Left lung (tissue), 10 donors: ENCODE results near the gene ERRFI1. TPM values are rescaled to one million over a fixed set of nuclear protein-coding genes. Genes with fewer than 3 reads are reported as not detected.

Source experiments
- ATAC-seq: fragments of 200-7000 bp; cut with Tn5 transposase; one replicate; pipeline ENCODE4 v1.9.1; 2020; ENCODE audit warnings: moderate library complexity
- DNase-seq, 4 donors: peaks; one replicate each; pipeline ENCODE4 v3.0.0-alpha.2; 2013 to 2020
- H3K27ac ChIP-seq, 2 donors: fragments of 200-600 bp; sonication (generic) in 1 of 2; one replicate each; pipeline versions ENCODE4 v1.5.0 to v1.8.0; 2020 to 2021
- H3K27me3 ChIP-seq, 2 donors: fragments of 200-600 bp; sonication (generic) in 1 of 2; one replicate each; pipeline versions ENCODE4 v1.5.0 to v1.8.0; 2020 to 2021
- H3K36me3 ChIP-seq, 2 donors: fragments of 200-600 bp; sonication (generic) in 1 of 2; one replicate each; pipeline versions ENCODE4 v1.5.0 to v1.8.0; 2020 to 2021
- H3K4me1 ChIP-seq, 2 donors: fragments of 200-600 bp; one replicate each; pipeline ENCODE4 v1.8.0; 2021
- H3K4me3 ChIP-seq, 2 donors: fragments of 200-600 bp; sonication (generic) in 1 of 2; one replicate each; pipeline versions ENCODE4 v1.5.0 to v1.8.0; 2020 to 2021; ENCODE audit warnings: mild to moderate bottlenecking in 1 of 2
- H3K9me3 ChIP-seq, 2 donors: fragments of 200-600 bp; sonication (generic) in 1 of 2; one replicate each; pipeline versions ENCODE4 v1.5.0 to v1.8.0; 2020 to 2021
- intact Hi-C, 2 donors: fragments of 100-400 bp; cut with DNase I; formaldehyde crosslinking; loops; one replicate each; pipeline versions ENCODE4 v1.11.2 to v1.14.2; 2022
- polyA plus RNA-seq, 6 donors: library from polyadenylated mRNA; unstranded; fragments of 120-200 nt; gene quantifications; one replicate each; pipeline ENCODE4 v1.2.1, GENCODE V29; 2013; ENCODE audit not compliant: insufficient read length in 6 of 6
- total RNA-seq, 2 donors: library from RNA; stranded (reverse); fragmentation: NEBNext Ultra II Directional; extraction: Animal tissue kit (Norgen Biotek cat#: 25700); gene quantifications; one replicate each; pipeline ENCODE4 v1.2.1, GENCODE V29; 2021
- TF ChIP-seq, protein P1 (sequence below), 2 donors: fragments of 200-600 bp; sonication (generic) in 1 of 2; IDR thresholded peaks; one replicate each; pipeline versions ENCODE4 v1.5.0 to v1.8.0; 2021; ENCODE audit warnings: antibody characterized with exemption in 2 of 2
- donor health status: DM: no; HTN: yes; CAD: no.
- donor health status: DM: no; HTN: no; CAD: no.

Gene ERRFI1
- total and polyA plus RNA-seq, 8 donors, result 60.8 to 88.8 (median 75.8) TPM

GRCh38 chr1:7992885-7993284 is 33.2 kb downstream of the ERRFI1 start:
- TF ChIP-seq, protein P1, sequence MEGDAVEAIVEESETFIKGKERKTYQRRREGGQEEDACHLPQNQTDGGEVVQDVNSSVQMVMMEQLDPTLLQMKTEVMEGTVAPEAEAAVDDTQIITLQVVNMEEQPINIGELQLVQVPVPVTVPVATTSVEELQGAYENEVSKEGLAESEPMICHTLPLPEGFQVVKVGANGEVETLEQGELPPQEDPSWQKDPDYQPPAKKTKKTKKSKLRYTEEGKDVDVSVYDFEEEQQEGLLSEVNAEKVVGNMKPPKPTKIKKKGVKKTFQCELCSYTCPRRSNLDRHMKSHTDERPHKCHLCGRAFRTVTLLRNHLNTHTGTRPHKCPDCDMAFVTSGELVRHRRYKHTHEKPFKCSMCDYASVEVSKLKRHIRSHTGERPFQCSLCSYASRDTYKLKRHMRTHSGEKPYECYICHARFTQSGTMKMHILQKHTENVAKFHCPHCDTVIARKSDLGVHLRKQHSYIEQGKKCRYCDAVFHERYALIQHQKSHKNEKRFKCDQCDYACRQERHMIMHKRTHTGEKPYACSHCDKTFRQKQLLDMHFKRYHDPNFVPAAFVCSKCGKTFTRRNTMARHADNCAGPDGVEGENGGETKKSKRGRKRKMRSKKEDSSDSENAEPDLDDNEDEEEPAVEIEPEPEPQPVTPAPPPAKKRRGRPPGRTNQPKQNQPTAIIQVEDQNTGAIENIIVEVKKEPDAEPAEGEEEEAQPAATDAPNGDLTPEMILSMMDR (IDR thresholded peaks at IDR 0.05), result no peak
- no peak for DNase-seq
- intact Hi-C loops, result no loop called here
- no peak for ATAC-seq
- Histone ChIP-seq H3K4me1 (no peaks in the 10 kb centered on the region), H3K27me3 (no peaks in the 10 kb centered on the region), H3K27ac (no peak overlapping the region), H3K4me3 (no peak overlapping the region), H3K36me3 (peaks cover 0 to 11% of the 10 kb centered on the region in 2 donors), H3K9me3 (no peaks in the 10 kb centered on the region)

GRCh38 chr1:7991504-7992440 is 34.3 kb downstream of the ERRFI1 start:
- peaks cover 0 to 22% of the 10 kb centered on the region in 2 donors for H3K36me3 ChIP-seq
- H3K4me3 ChIP-seq, result no peak overlapping the region
- DNase-seq (no peak), ATAC-seq (no peak)
- intact Hi-C loops, result no loop called here
- no peaks in the 10 kb centered on the region for H3K9me3 ChIP-seq
- TF ChIP-seq, protein P1 (IDR thresholded peaks at IDR 0.05), result no peak
- H3K27me3 ChIP-seq, result no peaks in the 10 kb centered on the region
- H3K27ac ChIP-seq, result no peak overlapping the region
- H3K4me1 ChIP-seq, result no peaks in the 10 kb centered on the region

DNA sequence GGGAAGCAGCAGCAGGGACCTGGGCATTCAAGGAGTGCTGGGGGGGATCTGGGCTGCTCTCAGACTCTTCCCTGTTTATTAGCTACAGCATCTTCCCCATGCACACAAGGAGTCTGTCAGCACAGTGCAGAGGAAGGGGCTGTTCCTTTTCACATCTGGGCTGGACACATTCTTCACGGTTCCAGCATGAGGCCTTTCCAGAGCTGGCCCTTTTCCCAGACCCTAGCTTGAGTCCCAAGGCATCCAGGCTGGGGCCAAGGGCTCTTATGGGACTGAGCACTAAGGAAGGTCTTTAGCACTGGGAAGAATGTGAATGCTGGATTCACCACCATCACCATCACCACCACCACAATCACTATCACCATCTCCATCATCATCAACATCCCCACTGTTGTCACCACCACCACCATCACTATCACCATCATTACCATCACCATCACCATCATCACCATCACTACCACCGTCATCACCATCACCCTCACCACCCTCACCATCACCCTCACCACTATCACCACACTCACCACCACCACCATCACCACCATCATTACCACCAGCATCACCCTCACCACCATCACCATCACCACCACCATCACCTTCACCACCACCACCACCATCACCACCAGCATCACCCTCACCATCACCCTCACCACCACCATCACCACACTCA is 36.2 kb downstream of the ERRFI1 start:
- Histone ChIP-seq H3K27ac (no peak overlapping the region), H3K4me3 (no peak overlapping the region), H3K4me1 (no peaks in the 10 kb centered on the region), H3K27me3 (no peaks in the 10 kb centered on the region), H3K36me3 (peaks cover 0 to 41% of the 10 kb centered on the region in 2 donors), H3K9me3 (no peaks in the 10 kb centered on the region)
- intact Hi-C loops, result loop anchor here in 1 of 2 donors (10.0 kb wide), 1 partner anchor 325 kb away; the partner anchor contains the start of gene SLC45A1
- TF ChIP-seq, protein P1 (IDR thresholded peaks at IDR 0.05), result no peak
- no peak for DNase-seq
- no peak for ATAC-seq

DNA sequence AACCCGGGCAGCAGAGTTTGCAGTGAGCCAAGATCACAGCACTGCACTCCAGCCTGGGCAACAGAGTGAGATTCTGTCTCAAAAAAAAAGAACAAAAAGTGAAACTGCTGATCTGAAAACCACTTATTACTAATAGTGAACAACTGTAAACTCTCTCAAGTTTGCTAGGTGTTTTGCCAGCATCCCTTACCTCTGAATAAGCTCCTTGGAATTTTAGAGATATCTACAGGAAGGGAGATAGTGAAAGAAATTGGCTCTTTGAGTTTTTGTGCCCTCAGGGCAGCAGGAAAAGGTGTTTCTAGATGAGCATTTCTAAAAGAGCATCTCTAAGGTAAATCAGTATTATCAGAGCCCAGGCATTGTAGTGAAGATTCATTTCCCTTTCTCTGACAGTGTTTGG is 37.5 kb downstream of the ERRFI1 start:
- peaks cover 0 to 54% of the 10 kb centered on the region in 2 donors for H3K36me3 ChIP-seq
- DNase-seq (no peak), ATAC-seq (no peak)
- no peaks in the 10 kb centered on the region for H3K9me3 ChIP-seq
- TF ChIP-seq, protein P1 (IDR thresholded peaks at IDR 0.05), result no peak
- no peaks in the 10 kb centered on the region for H3K27me3 ChIP-seq
- no peak overlapping the region for H3K4me3 ChIP-seq
- H3K27ac ChIP-seq, result no peak overlapping the region
- intact Hi-C loops, result loop anchor here in 1 of 2 donors (10.0 kb wide), 1 partner anchor 326 kb away; the partner anchor contains the start of gene SLC45A1
- no peaks in the 10 kb centered on the region for H3K4me1 ChIP-seq

- Histone ChIP-seq H3K27me3 (no peaks in the 10 kb centered on the region), H3K4me3 (no peak overlapping the region), H3K9me3 (no peaks in the 10 kb centered on the region), H3K36me3 (peaks cover 4 to 64% of the 10 kb centered on the region in 2 donors), H3K4me1 (peaks cover 0 to 3% of the 10 kb centered on the region in 2 donors), H3K27ac (no peak overlapping the region)
- intact Hi-C loops, result loop anchor here in 1 of 2 donors (10.0 kb wide), 1 partner anchor 327 kb away; the partner anchor contains the start of gene SLC45A1
- TF ChIP-seq, protein P1 (IDR thresholded peaks at IDR 0.05), result no peak
- no peak for DNase-seq
- no peak for ATAC-seq
These were observed 38.6 kb downstream of the ERRFI1 start for GRCh38 chr1:7987528-7987927.
